Activated naive CD4-positive, alpha-beta T cell treated with anti-CD3 and anti-CD28 coated beads, Interleukin-2, amount 50 U/mL, for 16 hours (primary cell): Measurements from ENCODE around the gene PCDHGB1.
"Not testable (repeated sequence)": the region's sequence is repeated elsewhere in the genome, so short reads cannot be mapped to it uniquely, and the experiment has no call there.

Source experiments
- DNase-seq: peaks from one replicate; pipeline ENCODE4 v3.0.0-alpha.2; 2020

Gene PCDHGB1

DNA sequence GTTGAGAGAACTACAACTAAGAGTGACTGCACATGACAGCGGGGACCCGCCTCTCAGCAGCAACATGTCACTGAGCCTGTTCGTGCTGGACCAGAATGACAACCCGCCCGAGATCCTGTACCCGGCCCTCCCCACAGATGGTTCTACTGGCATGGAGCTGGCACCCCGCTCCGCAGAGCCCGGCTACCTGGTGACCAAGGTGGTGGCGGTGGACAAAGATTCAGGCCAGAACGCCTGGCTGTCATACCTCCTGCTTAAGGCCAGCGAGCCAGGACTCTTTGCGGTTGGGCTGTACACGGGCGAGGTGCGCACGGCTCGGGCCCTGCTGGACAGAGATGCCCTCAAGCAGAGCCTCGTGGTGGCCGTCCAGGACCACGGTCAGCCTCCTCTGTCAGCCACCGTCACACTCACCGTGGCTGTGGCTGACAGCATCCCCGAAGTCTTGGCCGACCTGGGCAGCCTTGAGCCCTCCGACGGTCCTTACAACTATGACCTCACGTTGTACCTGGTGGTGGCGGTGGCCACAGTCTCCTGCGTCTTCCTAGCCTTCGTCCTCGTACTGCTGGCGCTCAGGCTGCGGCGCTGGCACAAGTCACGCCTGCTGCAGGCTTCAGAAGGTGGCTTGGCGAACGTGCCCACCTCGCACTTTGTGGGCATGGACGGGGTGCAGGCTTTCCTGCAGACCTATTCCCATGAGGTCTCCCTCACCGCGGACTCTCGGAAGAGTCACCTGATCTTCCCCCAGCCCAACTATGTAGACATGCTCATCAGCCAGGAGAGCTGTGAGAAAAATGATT is 34.8 kb downstream of the PCDHGB1 start:
- DNase-seq, result no peak

GRCh38 chr5:141387557-141388311 is 37.8 kb downstream of the PCDHGB1 start, which contains the start of gene PCDHGB4:
PCDHGB4 (plus strand) TSS chr5:141387698; CDS start chr5:141387885, 187 bp downstream.
- DNase-seq, result not testable (repeated sequence)

GRCh38 chr5:141388661-141389060 is 38.8 kb downstream of the PCDHGB1 start:
- no peak for DNase-seq

DNA sequence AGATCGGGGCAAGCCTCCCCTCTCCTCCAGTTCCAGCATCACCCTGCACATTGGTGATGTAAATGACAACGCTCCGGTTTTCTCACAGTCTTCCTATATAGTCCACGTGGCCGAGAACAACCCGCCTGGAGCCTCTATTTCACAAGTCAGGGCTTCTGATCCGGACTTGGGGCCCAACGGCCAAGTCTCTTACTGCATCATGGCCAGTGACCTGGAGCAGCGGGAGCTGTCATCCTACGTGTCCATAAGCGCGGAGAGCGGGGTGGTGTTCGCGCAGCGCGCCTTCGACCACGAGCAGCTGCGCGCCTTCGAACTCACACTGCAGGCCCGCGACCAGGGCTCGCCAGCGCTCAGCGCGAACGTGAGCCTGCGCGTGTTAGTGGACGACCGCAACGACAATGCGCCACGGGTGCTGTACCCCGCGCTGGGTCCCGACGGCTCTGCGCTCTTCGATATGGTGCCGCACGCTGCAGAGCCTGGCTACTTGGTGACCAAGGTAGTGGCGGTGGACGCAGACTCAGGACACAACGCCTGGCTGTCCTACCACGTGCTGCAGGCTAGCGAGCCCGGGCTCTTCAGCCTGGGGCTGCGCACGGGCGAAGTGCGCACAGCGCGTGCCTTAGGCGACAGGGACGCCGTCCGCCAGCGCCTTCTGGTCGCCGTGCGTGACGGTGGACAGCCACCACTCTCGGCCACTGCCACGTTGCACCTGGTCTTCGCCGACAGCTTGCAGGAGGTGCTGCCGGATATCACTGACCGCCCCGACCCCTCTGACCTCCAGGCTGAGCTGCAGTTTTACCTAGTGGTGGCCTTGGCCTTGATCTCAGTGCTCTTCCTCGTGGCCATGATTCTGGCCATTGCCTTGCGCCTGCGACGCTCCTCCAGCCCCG is 39.5 kb downstream of the PCDHGB1 start:
- no peak for DNase-seq

DNA sequence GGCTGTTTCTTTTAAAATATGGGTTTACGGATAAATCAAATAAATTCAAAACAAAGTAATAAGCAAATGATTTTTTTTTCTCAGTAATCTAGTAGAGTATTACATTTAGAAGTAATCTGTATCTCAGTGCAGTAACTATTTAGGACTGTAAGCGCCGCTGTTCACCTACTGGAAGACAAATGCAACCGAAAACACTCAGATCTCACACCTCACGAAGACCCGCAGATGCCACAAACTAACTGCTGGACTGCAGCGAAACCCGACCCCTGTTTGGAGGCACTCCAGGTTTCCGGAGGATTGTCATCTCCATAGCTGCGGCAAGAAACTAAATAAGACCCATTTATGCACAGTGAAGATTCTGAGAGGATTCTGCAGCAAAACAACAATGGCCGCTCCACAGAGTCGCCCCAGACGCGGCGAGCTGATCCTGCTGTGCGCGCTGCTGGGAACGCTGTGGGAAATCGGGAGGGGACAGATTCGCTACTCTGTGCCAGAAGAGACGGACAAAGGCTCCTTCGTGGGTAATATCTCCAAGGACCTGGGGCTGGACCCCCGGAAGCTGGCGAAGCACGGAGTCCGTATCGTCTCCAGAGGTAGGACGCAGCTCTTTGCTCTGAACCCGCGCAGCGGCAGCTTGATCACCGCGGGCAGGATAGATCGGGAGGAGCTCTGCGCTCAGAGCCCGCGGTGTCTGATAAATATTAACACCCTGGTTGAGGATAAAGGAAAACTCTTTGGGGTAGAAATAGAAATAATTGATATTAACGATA is 42.7 kb downstream of the PCDHGB1 start, which contains the start of gene PCDHGA8:
PCDHGA8 (plus strand) TSS at position 205 of the 770 bp plus-strand sequence; CDS start at position 386, 181 bp downstream.
- no peak for DNase-seq

DNA sequence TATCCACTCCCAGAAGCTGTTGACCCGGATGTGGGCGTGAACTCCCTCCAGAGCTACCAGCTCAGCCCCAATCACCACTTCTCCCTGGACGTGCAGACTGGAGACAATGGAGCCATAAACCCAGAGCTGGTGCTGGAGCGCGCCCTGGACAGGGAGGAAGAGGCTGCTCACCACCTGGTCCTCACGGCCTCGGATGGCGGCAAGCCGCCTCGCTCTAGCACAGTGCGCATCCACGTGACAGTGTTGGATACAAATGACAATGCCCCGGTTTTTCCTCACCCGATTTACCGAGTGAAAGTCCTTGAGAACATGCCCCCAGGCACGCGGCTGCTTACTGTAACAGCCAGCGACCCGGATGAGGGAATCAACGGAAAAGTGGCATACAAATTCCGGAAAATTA is 43.4 kb downstream of the PCDHGB1 start:
- no peak for DNase-seq

DNA sequence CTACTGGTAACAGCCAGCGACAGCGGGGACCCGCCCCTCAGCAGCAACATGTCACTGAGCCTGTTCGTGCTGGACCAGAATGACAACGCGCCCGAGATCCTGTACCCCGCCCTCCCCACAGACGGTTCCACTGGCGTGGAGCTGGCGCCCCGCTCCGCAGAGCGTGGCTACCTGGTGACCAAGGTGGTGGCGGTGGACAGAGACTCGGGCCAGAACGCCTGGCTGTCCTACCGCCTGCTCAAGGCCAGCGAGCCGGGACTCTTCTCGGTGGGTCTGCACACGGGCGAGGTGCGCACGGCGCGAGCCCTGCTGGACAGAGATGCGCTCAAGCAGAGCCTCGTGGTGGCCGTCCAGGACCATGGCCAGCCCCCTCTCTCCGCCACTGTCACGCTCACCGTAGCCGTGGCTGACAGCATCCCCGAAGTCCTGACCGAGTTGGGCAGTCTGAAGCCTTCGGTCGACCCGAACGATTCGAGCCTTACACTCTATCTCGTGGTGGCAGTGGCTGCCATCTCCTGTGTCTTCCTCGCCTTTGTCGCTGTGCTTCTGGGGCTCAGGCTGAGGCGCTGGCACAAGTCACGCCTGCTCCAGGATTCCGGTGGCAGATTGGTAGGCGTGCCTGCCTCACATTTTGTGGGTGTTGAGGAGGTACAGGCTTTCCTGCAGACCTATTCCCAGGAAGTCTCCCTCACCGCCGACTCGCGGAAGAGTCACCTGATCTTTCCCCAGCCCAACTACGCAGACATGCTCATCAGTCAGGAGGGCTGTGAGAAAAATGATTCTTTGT is 44.7 kb downstream of the PCDHGB1 start:
- DNase-seq, result not testable (repeated sequence)

DNA sequence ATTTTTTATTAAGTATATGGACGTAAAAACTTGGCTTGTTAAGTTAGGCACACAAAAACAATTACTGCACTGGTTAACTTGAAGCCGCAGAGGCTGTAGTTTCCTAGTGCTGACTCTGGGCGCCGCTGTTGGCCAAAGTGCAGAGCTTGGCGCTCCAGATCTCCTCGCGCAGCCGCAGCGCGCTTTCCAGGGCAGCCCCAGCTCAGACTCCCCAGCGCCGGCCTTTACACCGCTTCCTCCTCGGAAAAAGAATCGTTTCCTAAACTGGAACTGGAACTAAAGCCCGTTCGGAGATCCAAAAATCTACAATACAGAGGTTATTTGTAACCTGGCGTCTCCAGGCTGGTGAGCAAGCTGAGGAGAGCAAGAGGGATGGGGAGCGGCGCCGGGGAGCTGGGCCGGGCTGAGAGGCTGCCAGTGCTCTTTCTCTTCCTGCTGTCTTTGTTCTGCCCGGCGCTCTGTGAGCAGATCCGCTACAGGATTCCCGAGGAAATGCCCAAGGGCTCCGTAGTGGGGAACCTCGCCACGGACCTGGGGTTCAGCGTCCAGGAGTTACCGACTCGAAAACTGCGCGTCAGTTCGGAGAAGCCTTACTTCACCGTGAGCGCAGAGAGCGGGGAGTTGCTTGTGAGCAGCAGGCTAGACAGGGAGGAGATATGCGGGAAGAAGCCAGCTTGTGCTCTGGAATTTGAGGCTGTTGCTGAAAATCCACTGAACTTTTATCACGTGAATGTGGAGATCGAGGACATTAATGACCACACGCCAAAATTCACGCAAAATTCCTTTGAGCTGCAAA is 48.1 kb downstream of the PCDHGB1 start, which contains the start of gene PCDHGB5:
PCDHGB5 (plus strand) TSS at position 192 of the 796 bp plus-strand sequence; CDS start at position 373, 181 bp downstream.
- peak; percentile 45 for DNase-seq

DNA sequence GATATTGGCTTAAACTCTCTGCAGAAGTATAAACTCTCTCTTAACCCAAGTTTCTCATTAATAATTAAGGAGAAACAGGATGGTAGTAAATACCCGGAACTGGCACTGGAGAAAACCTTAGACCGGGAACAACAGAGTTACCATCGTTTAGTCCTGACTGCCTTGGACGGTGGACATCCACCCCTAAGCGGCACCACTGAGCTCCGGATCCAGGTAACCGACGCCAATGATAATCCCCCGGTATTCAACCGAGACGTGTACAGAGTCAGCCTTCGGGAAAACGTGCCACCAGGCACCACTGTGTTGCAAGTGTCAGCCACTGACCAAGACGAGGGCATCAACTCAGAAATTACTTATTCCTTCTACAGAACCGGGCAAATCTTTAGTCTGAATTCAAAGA is 48.7 kb downstream of the PCDHGB1 start:
- DNase-seq, result no peak

DNA sequence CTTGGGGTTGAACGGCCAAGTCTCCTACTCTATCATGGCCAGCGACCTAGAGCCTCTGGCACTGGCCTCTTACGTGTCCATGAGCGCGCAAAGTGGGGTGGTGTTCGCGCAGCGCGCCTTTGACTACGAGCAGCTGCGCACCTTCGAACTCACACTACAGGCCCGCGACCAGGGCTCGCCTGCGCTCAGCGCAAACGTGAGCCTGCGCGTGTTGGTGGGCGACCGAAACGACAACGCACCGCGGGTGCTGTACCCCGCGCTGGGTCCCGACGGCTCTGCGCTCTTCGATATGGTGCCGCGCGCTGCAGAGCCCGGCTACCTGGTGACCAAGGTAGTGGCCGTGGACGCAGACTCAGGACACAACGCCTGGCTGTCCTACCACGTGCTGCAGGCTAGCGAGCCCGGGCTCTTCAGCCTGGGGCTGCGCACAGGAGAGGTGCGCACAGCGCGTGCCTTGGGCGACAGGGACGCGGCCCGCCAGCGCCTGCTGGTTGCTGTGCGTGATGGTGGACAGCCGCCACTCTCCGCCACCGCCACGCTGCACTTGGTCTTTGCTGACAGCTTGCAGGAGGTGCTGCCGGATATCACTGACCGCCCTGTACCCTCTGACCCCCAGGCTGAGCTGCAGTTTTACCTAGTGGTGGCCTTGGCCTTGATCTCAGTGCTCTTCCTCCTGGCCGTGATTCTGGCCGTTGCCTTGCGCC is 49.8 kb downstream of the PCDHGB1 start:
- DNase-seq, result no peak
